Lower leg skin (tissue), 3 donors: ENCODE measurements around the gene CAPN10.

Experiments
- CTCF ChIP-seq, 3 donors: fragments of 450-650 bp; IDR thresholded peaks; one replicate each; pipeline ENCODE4 v1.5.1; 2016; ENCODE audit warnings: antibody characterized with exemption in 3 of 3, mild to moderate bottlenecking in 3 of 3, moderate library complexity in 2 of 3
- POLR2A ChIP-seq, 2 donors: fragments of 450-650 bp; IDR thresholded peaks; one replicate each; pipeline ENCODE4 v1.6.1; 2016 to 2017; ENCODE audit warnings: antibody characterized with exemption in 2 of 2, mild to moderate bottlenecking in 1 of 2, moderate library complexity in 1 of 2

- no peak for TF ChIP-seq CTCF (IDR thresholded peaks at IDR 0.05)
- no peak for TF ChIP-seq POLR2A (IDR thresholded peaks at IDR 0.05)
Observed at GRCh38 chr2:240553956-240554480, 32.5 kb upstream of the CAPN10 start.
